Measurements from ENCODE around the gene MYL6B. TPM values are rescaled to one million over a fixed set of nuclear protein-coding genes. Genes with fewer than 3 reads are reported as not detected.

The MYL6B gene
- total RNA-seq, 3 donors from 2014 or later: 13.0 to 39.8 (median 22.7) TPM

- Histone ChIP-seq H3K4me3 (peak overlapping the region; percentile 29), H3K36me3 (ENCODE audit: low read depth) (no peaks in the 10 kb centered on the region), H3K9me3 (no peaks in the 10 kb centered on the region), H3K4me1 (ENCODE audit: low read depth) (peaks cover 19% of the 10 kb centered on the region)
- ATAC-seq: peak; percentile 74
- DNase-seq: peak; percentile 83
- peak; percentile 45 for TF ChIP-seq CTCF (IDR thresholded peaks at IDR 0.05)
- intact Hi-C loops (cut with DNase I, micrococcal nuclease): no loop called here
Measured at GRCh38 chr12:56151672-56152131, 685 bp upstream of the MYL6B start.

GRCh38 chr12:56152756-56153677, 630 bp downstream of the MYL6B start:
- ATAC-seq: no peak
- DNase-seq: peak in 1 of 3 donors; percentile 46
- no peaks in the 10 kb centered on the region for H3K9me3 ChIP-seq
- no peak for TF ChIP-seq CTCF (IDR thresholded peaks at IDR 0.05)
- intact Hi-C loops (cut with DNase I, micrococcal nuclease): no loop called here
- H3K4me3 ChIP-seq: no peak overlapping the region
- H3K36me3 ChIP-seq (ENCODE audit: low read depth): no peaks in the 10 kb centered on the region
- peaks cover 16% of the 10 kb centered on the region for H3K4me1 ChIP-seq (ENCODE audit: low read depth)

GRCh38 chr12:56153678-56154065, 1.3 kb downstream of the MYL6B start:
- no peak overlapping the region for H3K4me3 ChIP-seq
- TF ChIP-seq CTCF (IDR thresholded peaks at IDR 0.05): no peak
- no peak for ATAC-seq
- peak in 1 of 3 donors; percentile 35 for DNase-seq
- H3K9me3 ChIP-seq: no peaks in the 10 kb centered on the region
- peaks cover 16% of the 10 kb centered on the region for H3K4me1 ChIP-seq (ENCODE audit: low read depth)
- intact Hi-C loops (cut with DNase I, micrococcal nuclease): no loop called here
- no peaks in the 10 kb centered on the region for H3K36me3 ChIP-seq (ENCODE audit: low read depth)

GRCh38 chr12:56154246-56154771, 1.9 kb downstream of the MYL6B start:
- no peak overlapping the region for H3K4me3 ChIP-seq
- H3K9me3 ChIP-seq: no peaks in the 10 kb centered on the region
- ATAC-seq: no peak
- H3K4me1 ChIP-seq (ENCODE audit: low read depth): peaks cover 17% of the 10 kb centered on the region
- H3K36me3 ChIP-seq (ENCODE audit: low read depth): no peaks in the 10 kb centered on the region
- no peak for DNase-seq
- no peak for TF ChIP-seq CTCF (IDR thresholded peaks at IDR 0.05)
- intact Hi-C loops (cut with DNase I, micrococcal nuclease): no loop called here

- DNase-seq: no peak
- no peaks in the 10 kb centered on the region for H3K9me3 ChIP-seq
- no peak for ATAC-seq
- no peaks in the 10 kb centered on the region for H3K36me3 ChIP-seq (ENCODE audit: low read depth)
- TF ChIP-seq CTCF (IDR thresholded peaks at IDR 0.05): no peak
- H3K4me3 ChIP-seq: no peak overlapping the region
- H3K4me1 ChIP-seq (ENCODE audit: low read depth): peaks cover 22% of the 10 kb centered on the region
- intact Hi-C loops (cut with DNase I, micrococcal nuclease): no loop called here
Measured at GRCh38 chr12:56154818-56155217, 2.4 kb downstream of the MYL6B start.
